ENCODE data around the gene IFITM5.
"Not testable (repeated sequence)": the region's sequence is repeated elsewhere in the genome, so short reads cannot be mapped to it uniquely, and the experiment has no call there.

IFITM5 gene

DNA sequence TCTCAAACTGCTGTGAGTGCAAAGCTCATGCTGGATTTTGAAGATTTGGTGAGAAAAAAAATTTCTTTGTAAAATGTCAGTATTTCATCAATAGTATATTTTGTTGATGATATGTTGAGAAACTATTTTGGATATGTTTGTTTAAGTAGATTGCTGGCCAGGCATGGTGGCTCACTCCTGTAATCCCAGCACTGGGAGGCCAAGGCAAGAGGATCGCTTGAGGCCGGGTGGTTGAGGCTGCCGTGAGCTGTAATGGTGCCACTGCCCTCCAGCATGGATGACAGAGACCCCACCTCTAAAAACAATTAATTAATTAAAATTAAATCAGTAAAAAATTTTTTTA is 28.2 kb upstream of the IFITM5 start:
- no peak for DNase-seq

DNA sequence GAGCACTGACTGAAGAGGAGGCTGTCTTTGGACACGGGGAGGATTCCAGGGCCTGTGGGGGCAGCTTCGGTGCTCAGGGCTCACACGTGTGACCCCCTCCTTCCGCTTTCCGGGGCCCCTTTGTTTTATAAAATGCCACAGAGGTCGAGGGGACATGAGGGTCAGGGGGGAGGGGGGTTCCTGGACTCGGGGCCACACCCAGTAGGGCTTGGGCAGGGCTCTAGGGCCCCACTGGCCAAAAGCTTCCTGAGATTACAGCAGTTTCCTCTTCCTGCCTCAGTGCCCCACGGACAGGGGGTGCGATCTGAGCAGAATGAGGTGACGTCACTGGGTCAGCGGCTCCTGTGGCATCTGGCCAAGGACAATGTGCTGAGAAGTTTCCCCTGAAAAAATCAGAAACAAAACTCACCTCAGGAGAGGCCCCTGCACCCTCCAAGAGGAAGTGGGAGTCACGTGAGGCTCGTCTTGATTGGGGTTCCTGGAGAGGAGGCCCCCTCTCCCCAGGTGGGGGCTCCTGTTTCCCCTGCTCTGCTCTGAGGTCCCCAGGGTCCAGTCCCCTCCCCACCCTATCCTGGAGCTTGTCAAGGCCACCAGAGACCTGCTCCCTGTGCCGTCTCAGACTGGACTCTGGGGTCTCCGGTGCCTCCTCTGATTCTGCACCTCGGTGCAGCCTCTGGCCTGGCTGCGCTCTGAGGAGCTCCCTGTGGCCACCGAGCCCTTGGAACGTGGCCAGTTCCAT is 27.7 kb upstream of the IFITM5 start:
- DNase-seq = no peak

DNA sequence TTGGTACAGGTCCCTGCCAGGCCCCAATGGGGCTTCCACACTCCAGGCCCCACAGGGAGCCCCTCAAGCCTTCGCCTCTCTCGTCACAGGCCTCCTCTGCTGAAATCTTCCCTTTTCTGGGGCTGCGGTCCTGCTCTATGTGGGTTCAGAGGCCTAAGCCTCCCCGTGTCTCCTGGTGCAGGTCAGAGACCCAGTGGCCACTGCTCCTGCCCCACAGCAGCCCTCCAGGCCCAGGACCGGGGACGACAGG is 27.2 kb upstream of the IFITM5 start:
- DNase-seq = no peak

DNA sequence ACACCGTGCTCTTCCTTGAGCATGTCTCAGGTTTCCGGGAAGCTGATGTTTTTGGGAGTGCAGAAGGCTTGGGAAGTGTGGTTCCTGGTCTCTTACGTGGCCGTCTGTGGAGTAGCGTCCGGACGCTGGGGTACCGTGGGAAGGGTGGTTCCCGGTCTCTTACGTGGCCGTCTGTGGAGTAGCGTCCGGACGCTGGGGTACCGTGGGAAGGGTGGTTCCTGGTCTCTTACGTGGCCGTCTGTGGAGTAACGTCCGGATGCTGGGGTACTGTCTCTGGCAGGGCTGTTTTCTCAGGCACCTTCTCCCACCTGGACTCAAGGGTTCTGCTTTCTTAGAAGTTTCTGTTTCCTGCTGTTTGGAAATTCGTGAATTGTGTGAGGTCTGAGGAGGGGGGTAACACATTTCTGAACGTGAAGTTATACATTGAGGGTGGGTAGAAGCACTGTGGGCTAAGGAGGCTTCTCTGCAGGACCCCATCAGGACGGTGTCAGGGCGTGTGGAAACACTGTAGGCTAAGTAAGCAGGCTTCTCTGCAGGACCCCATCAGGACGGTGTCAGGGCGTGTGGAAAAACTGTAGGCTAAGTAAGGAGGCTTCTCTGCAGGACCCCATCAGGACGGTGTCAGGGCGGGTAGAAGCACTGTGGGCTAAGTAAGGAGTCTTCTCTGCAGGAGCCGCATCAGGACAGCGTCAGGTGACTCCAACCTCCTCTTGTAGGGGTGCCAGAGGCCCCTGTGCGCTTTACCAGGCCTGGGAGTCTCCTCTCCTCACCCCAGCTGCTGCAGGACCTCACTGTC is 26.7 kb upstream of the IFITM5 start:
- no peak for DNase-seq

DNA sequence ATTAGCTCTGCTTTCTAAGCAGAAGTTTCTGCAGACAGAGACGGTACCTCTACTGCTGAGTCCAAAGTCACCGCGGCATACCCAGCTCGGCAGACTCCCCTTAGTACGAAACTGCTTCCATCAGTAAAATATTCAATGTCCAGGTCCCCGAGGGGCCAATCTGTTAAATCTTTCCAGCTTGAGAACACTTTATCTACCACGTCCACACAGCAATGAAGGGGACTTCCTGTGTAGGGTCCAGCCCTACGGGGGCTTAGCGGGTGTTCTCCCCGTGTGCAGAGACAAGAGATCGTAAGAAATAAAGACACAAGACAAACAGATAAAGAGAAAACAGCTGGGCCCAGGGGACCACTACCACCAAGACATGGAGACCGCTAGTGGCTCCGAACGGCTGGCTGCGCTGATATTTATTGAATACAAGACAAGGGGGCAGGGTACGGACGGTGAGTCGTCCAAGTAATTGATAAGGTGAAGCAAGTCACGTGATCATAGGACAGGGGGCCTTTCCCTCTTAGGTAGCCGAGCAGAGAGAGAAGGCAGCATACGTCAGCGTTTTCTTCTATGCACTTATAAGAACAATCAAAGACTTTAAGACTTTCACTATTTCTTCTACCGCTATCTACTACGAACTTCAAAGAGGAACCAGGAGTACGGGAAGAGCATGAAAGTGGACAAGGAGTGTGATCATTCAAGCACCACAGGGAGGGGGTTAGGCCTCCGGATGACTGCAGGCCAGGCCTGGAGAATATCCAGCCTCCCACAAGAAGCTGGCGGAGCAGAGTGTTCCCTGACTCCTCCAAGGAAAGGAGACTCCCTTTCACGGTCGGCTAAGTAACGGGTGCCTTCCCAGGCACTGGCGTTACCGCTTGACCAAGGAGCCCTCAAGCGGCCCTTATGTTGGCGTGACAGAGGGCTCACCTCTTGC is 25.5 kb upstream of the IFITM5 start:
- not testable (repeated sequence) for DNase-seq

DNA sequence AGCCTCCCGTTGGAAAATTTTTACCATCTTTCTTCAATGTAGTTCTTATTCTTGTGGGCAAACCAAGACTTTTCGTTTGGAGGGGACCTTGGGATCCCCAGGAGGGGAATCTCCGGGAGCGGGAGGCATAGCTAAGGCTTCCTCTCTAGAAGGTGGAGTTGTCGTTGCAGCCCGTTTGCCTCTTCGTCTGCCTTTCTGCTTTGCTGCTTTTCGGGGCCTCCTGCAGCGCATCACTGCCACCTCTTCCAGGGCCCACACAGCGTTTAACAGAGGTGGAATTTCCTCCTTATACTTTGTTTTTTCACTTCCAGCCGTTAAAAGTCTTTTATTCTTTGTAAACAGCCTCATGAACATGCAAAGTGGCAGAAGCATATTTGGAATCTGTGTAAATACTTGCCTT is 24.8 kb upstream of the IFITM5 start:
- DNase-seq = no peak

DNA sequence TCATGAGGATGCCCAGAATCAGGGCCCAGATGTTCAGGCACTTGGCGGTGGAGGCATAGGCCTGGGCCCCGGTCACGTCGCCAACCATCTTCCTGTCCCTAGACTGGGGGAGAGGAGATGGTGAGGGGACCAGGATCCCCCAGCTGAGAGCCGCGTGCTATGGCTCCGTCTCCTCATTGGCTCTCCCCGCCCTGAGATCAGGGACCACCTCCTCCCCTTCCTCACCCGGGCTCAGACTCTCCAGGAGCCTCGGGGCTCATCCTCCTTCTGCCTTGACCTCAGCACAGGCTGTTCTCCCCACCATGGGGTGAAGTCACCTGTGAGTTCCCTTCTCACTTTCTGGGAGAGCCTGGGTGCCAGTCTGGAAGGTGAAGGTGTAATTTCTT is 20.6 kb upstream of the IFITM5 start:
- not testable (repeated sequence) for DNase-seq

DNA sequence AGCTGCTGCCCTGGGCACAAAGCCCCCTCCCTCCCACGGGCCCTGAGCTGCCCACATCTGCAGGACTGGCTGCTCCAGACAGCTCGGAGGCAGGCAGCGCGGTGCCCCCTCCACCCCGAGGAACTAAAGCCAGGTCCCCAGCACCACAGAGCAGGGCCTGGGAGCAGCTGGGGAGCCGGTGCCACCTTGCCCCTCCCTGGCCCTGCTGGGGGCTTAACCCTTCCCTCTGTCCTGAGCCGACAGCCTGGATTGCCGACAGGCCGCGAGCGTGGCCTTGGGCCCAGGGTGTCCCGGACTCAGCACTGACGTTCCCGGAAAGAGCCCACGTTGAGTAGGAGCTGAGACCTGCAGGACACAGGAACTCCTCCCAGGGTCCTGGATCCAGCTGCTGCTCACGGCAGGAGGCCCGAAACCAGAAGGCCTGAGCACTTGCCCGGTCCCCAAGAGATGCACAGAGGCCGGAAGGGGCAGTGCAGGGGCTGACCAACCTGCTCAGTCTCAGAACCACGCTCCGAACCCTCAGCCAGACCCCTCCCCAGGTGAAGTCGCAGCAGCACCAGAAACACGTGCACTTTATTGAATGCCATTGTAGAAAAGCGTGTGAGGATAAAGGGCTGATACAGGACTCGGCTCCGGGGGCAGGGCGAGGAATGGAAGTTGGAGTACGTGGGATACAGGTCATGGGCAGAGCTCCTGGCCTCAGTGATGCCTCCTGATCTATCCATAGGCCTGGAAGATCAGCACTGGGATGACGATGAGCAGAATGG is 20.0 kb upstream of the IFITM5 start:
- DNase-seq = not testable (repeated sequence)

DNA sequence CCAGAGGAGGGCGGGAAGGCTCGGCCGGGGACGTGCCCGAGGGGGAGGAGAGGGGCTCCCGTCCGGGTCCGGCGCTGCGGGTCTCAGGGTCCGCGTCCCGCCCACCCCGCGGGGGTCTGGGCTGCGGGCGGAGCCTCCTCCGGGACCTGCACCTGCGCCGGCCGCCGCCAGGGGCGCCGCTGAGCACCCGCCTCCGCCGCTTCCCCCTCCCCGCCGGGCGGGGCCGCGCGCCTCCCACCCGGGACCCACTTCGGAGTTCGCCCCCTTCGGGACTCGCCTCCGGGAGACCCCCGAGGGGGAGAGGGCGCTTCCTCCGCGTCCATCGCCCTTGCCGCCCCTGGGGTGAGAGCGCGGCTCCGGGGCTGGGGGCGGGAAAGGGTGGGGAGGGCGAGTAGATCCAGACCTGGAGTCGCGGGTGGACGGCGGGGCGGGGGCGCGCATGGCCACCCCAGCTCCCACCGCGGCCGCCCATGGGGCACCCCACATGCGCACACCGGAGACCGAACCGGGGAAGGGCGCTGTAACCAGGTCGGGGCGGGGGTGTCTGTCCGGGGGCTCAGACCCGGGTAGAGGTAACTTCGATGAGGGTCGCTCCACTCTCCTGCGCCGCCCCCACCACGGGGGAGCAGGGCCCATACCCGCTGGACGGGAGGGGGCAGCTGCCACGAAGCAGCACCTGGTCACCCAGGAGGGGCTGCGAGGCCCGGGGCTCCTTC is 19.2 kb upstream of the IFITM5 start:
- DNase-seq = not testable (repeated sequence)

DNA sequence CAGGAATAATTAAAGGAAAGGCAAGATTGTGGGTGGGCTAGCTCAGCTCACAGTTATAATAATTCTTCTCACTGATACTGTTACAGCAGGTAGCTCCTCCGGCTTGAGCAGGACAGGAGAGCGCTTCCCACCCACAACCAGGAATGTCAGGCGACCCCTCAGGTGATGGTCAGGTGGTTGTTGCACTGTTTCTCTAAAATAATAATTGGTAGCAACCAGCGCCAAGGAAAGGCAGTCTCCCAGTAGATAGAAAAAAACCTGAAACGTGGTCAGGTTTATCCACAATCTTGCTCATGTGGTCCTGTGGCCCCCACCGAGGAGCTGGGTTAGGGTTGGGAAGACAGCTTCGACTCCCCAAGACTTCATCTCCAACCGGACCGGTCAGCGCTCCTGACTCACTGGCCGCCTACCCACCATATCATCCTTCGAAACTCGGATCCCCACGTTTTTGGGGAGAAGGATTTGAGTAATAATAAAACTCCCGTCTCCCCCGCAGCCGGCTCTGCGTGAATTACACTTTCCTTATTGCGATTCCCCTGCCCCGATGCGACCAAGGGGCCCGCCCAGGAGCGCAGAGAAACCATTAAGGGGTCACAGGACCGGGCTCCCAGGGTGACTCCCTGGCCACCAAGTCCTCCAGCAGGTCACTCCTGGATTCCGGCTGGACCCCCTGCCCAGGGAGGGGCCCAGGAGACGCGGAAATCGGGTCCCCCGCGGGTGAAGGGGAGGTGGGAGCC is 18.5 kb upstream of the IFITM5 start:
- DNase-seq = not testable (repeated sequence)

DNA sequence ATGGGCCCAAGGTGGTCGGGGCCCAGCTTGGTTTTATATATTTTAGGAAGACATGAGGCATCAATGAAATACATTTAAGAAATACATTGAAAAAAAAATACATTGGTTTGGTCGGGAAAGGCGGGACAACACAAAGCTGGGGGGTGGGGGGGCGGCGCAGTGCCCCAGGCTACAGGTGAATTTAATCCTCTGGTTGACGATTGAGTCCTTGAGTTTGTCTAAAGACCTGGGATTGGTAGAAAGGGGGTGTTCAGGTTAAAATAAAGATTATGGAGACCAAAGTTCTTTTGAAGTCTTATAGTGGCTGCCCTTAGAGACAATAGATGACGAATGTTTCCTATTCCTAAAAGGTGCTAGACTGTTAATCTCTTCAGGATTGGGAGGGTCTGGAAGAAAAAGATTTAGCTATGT is 17.6 kb upstream of the IFITM5 start:
- DNase-seq = no peak

DNA sequence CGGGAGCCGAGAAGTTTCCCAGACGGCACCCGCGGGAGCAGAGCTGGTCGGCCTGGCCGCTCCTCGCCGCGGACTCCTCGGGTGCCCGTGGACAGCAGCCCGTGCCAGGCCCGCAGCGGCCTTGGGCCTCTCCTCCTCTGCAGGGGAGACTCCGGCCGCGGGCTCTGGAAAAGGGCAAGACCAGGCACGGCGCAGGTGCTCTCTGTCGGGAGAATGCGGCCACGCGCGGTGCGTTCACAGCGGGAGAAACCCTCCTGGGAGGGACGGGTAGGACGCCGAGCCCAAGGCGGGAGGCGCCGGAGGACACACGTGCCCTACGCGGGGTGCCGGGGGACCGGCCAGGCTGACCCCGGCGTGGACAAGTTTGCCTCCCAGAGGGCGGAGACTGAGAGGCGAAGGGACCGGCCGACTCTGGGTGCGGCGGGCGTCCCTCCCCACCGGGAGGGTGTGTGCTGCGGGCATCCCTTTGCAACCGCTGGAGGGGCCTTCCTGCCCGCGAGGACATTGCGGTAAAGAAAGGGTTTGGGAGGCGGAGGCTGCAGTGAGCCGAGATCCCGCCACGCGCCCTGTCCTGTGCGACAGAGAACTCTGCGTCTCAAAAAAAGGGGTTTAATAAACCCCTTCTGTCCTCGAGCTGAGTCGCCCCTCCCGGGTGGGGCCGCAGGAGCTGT is 16.8 kb upstream of the IFITM5 start:
- no peak for DNase-seq

DNA sequence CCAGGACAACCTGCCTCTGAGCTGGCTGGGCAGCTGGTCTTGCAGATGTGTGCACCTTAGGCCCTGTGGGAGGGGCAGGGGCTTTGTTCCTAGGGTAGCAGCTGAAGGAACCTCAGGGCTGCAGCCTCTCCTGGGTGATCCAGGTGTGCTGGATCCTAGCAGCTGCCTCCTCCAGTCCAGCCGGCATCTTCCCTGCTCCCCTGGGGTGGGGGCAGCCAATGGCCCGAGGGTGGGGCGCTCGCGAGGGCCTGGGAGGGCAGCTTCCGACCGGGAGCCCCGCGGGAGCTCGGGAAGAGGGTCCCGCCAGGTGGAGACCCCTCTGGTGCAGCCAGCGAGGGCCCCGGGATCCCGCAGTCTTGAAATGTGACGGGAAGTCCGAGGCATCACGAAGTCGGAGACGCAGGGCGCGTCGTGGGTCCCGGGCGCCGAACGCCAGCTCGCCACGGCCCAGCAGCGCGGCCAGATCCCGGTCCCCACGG is 16.2 kb upstream of the IFITM5 start:
- no peak for DNase-seq

DNA sequence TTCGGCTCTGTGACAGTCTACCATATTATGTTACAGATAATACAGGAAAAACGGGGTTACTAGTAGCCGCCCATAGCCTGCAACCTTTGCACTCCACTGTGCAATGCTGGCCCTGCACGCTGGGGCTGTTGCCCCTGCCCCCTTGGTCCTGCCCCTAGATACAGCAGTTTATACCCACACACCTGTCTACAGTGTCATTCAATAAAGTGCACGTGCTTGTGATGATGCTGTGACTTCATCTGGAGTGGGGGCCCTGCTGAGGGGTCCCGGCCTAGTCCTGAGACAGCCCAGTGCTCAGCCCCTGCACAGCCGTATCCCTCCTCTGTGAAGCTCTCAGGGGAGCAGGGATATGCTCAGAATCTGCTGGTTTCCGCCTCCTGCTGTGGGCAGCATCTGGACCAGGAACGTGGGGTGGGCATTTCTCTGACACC is 15.7 kb upstream of the IFITM5 start:
- no peak for DNase-seq

DNA sequence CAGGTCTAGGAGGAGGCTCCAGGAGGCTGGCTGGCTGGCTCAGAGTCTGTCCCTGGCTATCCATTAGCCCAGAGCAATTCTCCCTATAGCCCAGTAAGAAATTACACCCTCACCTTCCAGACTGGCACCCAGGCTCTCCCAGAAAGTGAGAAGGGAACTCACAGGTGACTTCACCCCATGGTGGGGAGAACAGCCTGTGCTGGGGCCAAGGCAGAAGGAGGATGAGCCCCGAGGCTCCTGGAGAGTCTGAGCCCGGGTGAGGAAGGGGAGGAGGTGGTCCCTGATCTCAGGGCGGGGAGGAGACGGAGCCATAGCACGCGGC is 15.2 kb upstream of the IFITM5 start:
- DNase-seq = not testable (repeated sequence)

DNA sequence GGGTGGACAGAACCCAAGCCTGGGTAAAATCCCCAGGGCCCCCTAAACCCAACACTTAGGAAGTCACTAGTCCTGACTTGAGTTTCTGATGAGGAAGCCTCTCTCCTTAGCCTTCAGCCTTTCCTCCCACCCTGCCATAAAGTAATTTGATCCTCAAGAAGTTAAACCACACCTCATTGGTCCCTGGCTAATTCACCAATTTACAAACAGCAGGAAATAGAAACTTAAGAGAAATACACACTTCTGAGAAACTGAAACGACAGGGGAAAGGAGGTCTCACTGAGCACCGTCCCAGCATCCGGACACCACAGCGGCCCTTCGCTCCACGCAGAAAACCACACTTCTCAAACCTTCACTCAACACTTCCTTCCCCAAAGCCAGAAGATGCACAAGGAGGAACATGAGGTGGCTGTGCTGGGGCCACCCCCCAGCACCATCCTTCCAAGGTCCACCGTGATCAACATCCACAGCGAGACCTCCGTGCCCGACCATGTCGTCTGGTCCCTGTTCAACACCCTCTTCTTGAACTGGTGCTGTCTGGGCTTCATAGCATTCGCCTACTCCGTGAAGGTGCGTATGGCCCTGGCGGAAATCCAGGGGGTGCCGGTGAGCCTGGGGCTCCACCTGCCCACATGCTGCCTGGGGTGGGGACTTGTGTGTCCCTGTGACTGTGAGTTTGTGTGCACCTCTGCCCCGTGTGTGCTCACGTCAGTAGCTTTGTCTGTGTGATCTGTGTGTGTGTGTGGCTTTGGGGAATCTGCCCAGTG is 14.6 kb upstream of the IFITM5 start, which contains the start of gene IFITM1:
Gene IFITM1 (plus strand): TSS at position 254 of the 767 bp plus-strand sequence. CDS start 131 bp downstream, at position 385.
- no peak for DNase-seq

DNA sequence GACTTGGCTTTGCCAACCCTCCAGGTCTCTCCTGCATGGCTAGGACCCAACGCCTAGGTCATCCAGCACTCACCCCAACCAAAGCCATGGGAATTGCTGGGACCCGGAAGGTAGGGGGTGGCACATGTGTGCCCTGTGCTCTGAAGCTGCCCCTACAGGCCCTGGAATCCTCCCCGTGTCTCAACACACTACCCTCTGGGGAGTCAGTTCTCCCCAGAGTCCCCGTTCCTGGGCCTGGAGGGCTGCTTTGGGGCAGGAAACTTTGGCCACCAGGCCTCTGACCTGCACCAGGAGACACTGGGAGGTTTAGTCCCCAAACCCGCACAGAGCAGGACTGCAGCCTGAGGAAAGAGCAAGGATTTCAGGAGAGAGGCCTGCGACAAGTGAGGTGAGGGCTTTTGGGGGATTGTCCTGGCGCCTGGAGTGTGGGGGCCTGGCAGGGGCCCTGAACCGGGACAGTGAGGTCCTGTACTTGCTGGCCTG is 14.0 kb upstream of the IFITM5 start:
- no peak for DNase-seq

DNA sequence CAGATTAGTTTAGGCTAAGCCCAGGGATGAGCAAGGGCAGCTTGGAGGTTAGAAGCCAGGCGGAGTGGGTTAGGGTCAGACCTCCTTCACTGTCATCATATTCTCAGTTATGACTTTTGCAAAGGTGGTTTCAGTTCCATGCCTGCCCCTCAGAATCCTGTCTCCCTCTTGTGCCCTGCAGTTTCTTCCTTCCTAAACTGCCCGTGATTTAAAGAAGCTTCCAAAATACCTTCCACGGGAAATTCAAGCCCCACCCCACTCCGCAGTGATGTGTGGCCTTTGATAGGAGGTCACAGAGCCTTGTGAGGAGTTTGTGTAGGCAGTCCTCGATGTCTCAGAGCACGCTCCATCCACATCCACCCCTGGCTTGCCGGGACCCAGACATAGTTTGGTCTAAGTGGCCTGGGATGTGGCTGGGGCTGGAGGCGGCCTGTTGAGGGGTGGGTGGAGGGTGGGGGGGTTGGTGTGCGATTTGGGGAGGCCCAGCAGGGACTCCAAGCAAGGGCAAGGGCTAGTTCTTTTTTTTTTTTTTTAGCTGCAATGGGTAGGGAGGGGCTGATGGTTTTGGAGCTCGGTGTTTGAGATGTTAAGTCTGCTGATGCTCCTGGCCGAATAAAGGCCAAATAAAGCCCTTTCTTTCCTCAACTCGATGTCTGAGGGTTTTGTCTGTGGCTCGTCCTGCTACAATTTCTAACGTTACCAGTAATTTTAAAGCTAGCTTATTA is 12.9 kb upstream of the IFITM5 start:
- no peak for DNase-seq

Measured in DMS79 treated with DMSO at 0.1 percent for 48 hours (cell line).